IPS-15b (cell line): Measurements from ENCODE around the gene CCDC7.
"Not testable (repeated sequence)": the region's sequence is repeated elsewhere in the genome, so short reads cannot be mapped to it uniquely, and the experiment has no call there.

Experiments
- H3K27me3 ChIP-seq: one replicate; pipeline ENCODE4 v1.6.1; 2013; ENCODE audit warnings: low read length; ENCODE audit not compliant: control insufficient read depth, insufficient read depth
- H3K36me3 ChIP-seq: one replicate; pipeline ENCODE4 v1.6.1; 2013; ENCODE audit warnings: low read length; ENCODE audit not compliant: control insufficient read depth, insufficient read depth
- H3K4me1 ChIP-seq: one replicate; pipeline ENCODE4 v1.6.1; 2013; ENCODE audit warnings: mild to moderate bottlenecking, low read length; ENCODE audit not compliant: control insufficient read depth, insufficient read depth
- H3K4me3 ChIP-seq: one replicate; pipeline ENCODE4 v1.5.1; 2013; ENCODE audit warnings: low read depth, low read length
- H3K9ac ChIP-seq: one replicate; pipeline ENCODE4 v1.6.1; 2013; ENCODE audit warnings: low read depth, mild to moderate bottlenecking, low read length
- H3K9me3 ChIP-seq: one replicate; pipeline ENCODE4 v1.6.1; 2013; ENCODE audit warnings: mild to moderate bottlenecking, low read length; ENCODE audit not compliant: control insufficient read depth, insufficient read depth

CCDC7 gene

GRCh38 chr10:32797393-32797792 is 351.5 kb downstream of the CCDC7 start:
- not testable (repeated sequence) for H3K27me3 ChIP-seq, H3K9ac ChIP-seq, H3K9me3 ChIP-seq, H3K4me1 ChIP-seq, H3K36me3 ChIP-seq, H3K4me3 ChIP-seq

- Histone ChIP-seq H3K4me3 (no peak overlapping the region), H3K9ac (no peak overlapping the region), H3K9me3 (no peaks in the 10 kb centered on the region), H3K4me1 (no peaks in the 10 kb centered on the region), H3K36me3 (no peaks in the 10 kb centered on the region), H3K27me3 (no peaks in the 10 kb centered on the region)
These were observed 401.0 kb downstream of the CCDC7 start for GRCh38 chr10:32846974-32847373.

- Histone ChIP-seq H3K36me3 (no peaks in the 10 kb centered on the region), H3K4me3 (no peak overlapping the region), H3K4me1 (no peaks in the 10 kb centered on the region), H3K9me3 (no peaks in the 10 kb centered on the region), H3K27me3 (no peaks in the 10 kb centered on the region), H3K9ac (no peak overlapping the region)
These were observed 405.4 kb downstream of the CCDC7 start for GRCh38 chr10:32851301-32851700.

GRCh38 chr10:32854435-32854834 is 408.5 kb downstream of the CCDC7 start:
- no peak overlapping the region for H3K4me3 ChIP-seq
- no peaks in the 10 kb centered on the region for H3K27me3 ChIP-seq
- H3K36me3 ChIP-seq, result no peaks in the 10 kb centered on the region

GRCh38 chr10:32865170-32865569 is 419.2 kb downstream of the CCDC7 start:
- Histone ChIP-seq H3K36me3 (no peaks in the 10 kb centered on the region), H3K27me3 (no peaks in the 10 kb centered on the region), H3K9ac (no peak overlapping the region), H3K4me1 (no peaks in the 10 kb centered on the region), H3K4me3 (no peak overlapping the region), H3K9me3 (no peaks in the 10 kb centered on the region)

More at GRCh38 chr10:32854435-32854834, 408.5 kb downstream of the CCDC7 start:
- Histone ChIP-seq H3K4me1 (no peaks in the 10 kb centered on the region), H3K9me3 (no peaks in the 10 kb centered on the region), H3K9ac (no peak overlapping the region)

- Histone ChIP-seq H3K36me3 (no peaks in the 10 kb centered on the region), H3K4me1 (no peaks in the 10 kb centered on the region), H3K4me3 (no peak overlapping the region), H3K27me3 (no peaks in the 10 kb centered on the region), H3K9ac (no peak overlapping the region), H3K9me3 (no peaks in the 10 kb centered on the region)
These were observed 432.0 kb downstream of the CCDC7 start for GRCh38 chr10:32877915-32878314.

- Histone ChIP-seq H3K9ac (no peak overlapping the region), H3K9me3 (no peaks in the 10 kb centered on the region), H3K36me3 (no peaks in the 10 kb centered on the region), H3K27me3 (no peaks in the 10 kb centered on the region), H3K4me3 (no peak overlapping the region), H3K4me1 (no peaks in the 10 kb centered on the region)
These were observed 432.7 kb downstream of the CCDC7 start for GRCh38 chr10:32878646-32879045.

- Histone ChIP-seq H3K9ac (no peak overlapping the region), H3K4me1 (no peaks in the 10 kb centered on the region), H3K9me3 (no peaks in the 10 kb centered on the region), H3K36me3 (no peaks in the 10 kb centered on the region), H3K27me3 (no peaks in the 10 kb centered on the region), H3K4me3 (no peak overlapping the region)
These were observed 436.1 kb downstream of the CCDC7 start for GRCh38 chr10:32882076-32882475.

GRCh38 chr10:32887481-32887880 is 441.5 kb downstream of the CCDC7 start:
- no peaks in the 10 kb centered on the region for H3K36me3 ChIP-seq
- no peak overlapping the region for H3K4me3 ChIP-seq

GRCh38 chr10:32888161-32888927 is 442.4 kb downstream of the CCDC7 start:
- Histone ChIP-seq H3K36me3 (no peaks in the 10 kb centered on the region), H3K9me3 (no peaks in the 10 kb centered on the region), H3K4me3 (no peak overlapping the region), H3K4me1 (peaks cover 3% of the 10 kb centered on the region), H3K9ac (no peak overlapping the region), H3K27me3 (no peaks in the 10 kb centered on the region)

More at GRCh38 chr10:32887481-32887880, 441.5 kb downstream of the CCDC7 start:
- Histone ChIP-seq H3K9ac (no peak overlapping the region), H3K27me3 (no peaks in the 10 kb centered on the region), H3K9me3 (no peaks in the 10 kb centered on the region), H3K4me1 (peaks cover 3% of the 10 kb centered on the region)

GRCh38 chr10:32889631-32890212 is 443.8 kb downstream of the CCDC7 start:
- Histone ChIP-seq H3K4me3 (no peak overlapping the region), H3K4me1 (peaks cover 3% of the 10 kb centered on the region), H3K27me3 (no peaks in the 10 kb centered on the region), H3K9me3 (no peaks in the 10 kb centered on the region), H3K36me3 (no peaks in the 10 kb centered on the region), H3K9ac (no peak overlapping the region)

GRCh38 chr10:32890444-32890843 is 444.5 kb downstream of the CCDC7 start:
- Histone ChIP-seq H3K4me3 (no peak overlapping the region), H3K27me3 (no peaks in the 10 kb centered on the region), H3K36me3 (no peaks in the 10 kb centered on the region), H3K9ac (no peak overlapping the region), H3K4me1 (peaks cover 3% of the 10 kb centered on the region), H3K9me3 (no peaks in the 10 kb centered on the region)
